ENCODE results near the gene HEPACAM. TPM values are rescaled to one million over a fixed set of nuclear protein-coding genes. Genes with fewer than 3 reads are reported as not detected.

HEPACAM gene
- total RNA-seq, 1 donor = 0.86 TPM

DNA sequence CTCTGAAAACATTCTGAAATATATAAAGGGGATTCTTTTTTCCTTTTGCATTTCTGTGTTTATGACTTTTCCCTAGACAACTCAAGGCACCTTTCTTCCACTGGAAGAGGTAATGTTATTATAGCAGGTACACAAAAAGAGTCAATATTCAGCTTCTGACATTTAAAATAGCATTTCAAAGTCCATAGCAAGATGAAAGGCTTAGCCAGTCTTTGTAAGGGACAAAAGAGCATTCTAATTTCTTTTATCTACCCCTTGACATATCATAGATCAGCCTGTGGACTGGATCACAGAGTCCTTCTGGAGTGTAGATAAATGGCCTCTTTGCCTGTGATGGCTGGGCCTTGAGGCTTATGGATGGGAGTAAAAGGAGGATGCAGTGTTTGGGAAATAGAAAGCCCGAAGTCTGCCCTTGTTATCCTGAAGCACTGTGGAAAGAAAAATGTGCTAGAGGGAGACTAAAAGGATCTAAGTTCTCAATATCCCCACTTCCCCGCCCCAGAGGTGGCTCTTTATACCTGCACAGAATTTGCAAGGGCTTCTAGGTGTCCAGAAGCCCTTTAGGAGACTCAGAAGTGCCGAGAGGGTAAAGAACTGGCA, 1.6 kb upstream of the HEPACAM start:
- TF ChIP-seq, protein P1, sequence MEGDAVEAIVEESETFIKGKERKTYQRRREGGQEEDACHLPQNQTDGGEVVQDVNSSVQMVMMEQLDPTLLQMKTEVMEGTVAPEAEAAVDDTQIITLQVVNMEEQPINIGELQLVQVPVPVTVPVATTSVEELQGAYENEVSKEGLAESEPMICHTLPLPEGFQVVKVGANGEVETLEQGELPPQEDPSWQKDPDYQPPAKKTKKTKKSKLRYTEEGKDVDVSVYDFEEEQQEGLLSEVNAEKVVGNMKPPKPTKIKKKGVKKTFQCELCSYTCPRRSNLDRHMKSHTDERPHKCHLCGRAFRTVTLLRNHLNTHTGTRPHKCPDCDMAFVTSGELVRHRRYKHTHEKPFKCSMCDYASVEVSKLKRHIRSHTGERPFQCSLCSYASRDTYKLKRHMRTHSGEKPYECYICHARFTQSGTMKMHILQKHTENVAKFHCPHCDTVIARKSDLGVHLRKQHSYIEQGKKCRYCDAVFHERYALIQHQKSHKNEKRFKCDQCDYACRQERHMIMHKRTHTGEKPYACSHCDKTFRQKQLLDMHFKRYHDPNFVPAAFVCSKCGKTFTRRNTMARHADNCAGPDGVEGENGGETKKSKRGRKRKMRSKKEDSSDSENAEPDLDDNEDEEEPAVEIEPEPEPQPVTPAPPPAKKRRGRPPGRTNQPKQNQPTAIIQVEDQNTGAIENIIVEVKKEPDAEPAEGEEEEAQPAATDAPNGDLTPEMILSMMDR (IDR thresholded peaks at IDR 0.05; ENCODE audit: insufficient read depth, low read depth, low read length) = no peak
- H3K4me3 ChIP-seq (ENCODE audit: low read depth, low read length) = no peak overlapping the region

DNA sequence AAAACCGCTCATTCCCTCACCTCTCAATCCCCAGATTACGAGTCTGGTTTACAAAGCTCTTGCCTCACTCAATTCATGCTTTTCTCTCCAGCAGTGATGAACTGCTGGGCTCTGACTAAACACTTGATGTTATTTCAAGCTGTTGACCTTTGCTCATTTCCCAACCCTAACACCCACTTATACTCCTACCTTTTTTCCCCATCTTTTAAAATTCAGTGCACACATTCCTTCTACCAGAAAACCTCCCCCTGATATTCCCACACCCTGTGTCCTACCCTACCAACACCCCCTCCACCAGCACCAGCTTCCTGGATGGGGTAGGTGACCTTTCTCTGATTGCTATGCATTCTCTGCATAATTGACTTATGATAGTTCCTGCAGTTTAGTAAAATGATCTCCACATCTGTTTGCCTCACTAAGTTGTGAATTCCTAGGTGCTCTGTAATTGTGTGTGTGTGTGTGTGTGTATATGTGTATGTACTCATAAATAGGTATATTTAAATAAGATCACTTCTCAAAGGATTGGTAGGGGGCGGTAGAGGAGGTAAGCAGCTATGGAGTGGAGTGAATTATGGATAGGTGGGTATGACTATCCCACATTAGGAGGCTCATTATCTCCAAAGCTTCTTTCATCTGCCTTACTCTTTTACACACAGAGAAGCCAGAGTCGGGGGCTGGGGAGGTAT, 842 bp downstream of the HEPACAM start:
- H3K4me3 ChIP-seq (ENCODE audit: low read depth, low read length) = no peak overlapping the region
- peak; percentile 87 for DNase-seq (ENCODE audit: low read depth)
- TF ChIP-seq, protein P1 (IDR thresholded peaks at IDR 0.05; ENCODE audit: insufficient read depth, low read depth, low read length) = peak; percentile 14

More for the DNA sequence above, 1.6 kb upstream of the HEPACAM start:
- DNase-seq (ENCODE audit: low read depth) = no peak

DNA sequence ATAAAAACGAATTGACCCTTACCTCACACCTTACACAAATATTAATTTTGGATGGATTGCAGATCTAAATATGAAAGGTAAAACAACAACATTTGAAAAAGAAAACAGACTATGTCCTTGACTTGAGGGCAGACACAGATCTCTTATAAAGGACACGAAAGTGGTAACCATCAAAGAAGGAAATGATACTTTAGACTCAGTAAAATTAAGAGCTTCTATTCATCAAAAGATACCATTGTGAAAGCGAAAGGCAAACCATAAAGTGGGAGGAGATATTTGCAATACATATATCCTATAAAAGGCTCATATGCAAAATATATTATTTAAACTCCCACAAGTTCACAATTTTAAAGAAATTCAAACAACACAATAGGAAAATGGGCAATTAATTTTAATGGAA, 5.0 kb downstream of the HEPACAM start:
- TF ChIP-seq, protein P1 (IDR thresholded peaks at IDR 0.05; ENCODE audit: insufficient read depth, low read depth, low read length) = no peak
- H3K4me3 ChIP-seq (ENCODE audit: low read depth, low read length) = no peak overlapping the region

DNA sequence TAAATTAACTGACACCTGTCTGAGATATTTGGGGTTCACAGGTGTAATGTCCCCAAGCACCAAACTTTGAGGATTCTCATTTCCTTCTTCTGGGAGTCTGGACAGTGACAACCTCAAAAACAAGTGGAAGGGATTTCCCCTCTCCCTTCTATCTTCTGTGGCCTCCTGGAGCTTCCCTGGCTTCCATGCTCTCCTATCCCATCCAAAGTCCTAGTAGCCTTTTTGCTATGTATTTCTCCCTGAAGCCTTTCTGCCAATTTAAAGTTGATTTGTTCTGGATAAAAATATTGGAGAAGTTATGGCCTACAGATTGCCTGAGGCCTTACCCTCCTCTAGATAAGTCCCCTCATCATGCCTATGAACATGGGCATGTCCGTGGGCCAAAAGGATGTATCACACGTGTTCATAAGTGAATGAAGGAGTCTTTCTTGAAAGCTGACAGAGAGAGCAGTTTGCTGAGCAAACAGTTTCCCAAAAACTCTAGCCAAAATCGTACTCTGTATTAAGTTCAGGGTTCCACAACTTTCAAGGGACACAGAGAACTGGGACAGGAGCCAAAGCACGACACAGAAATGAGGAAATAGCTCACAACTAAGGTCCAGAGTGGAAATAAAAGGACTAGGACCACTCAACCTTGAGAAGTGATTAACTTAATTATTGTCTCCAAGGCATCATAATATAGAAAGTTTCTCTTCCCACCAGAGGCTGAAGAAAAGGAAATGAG, 6.7 kb downstream of the HEPACAM start:
- no peak overlapping the region for H3K4me3 ChIP-seq (ENCODE audit: low read depth, low read length)
- no peak for DNase-seq (ENCODE audit: low read depth)
- TF ChIP-seq, protein P1 (IDR thresholded peaks at IDR 0.05; ENCODE audit: insufficient read depth, low read depth, low read length) = no peak

More for the DNA sequence above, 5.0 kb downstream of the HEPACAM start:
- no peak for DNase-seq (ENCODE audit: low read depth)

DNA sequence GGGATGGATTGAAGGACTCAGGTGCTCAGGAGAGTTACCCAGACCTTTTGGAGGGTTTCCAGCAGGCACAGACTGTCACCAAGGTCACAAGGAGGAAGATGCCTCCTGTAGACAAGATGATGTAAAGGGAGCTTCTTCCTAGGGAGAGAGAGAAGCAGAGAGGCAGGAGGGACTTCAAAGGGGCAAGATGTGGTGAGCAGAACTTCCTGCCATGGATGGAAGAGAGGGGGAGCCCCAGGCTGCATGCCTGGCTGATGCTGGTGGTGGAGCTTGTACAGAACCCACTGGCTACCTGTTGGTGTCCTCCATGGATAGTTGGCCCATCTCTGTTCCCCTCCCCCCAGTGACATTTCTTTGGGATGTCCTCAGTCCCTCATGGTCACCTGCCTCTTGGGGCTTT, 12.6 kb downstream of the HEPACAM start:
- TF ChIP-seq, protein P1 (IDR thresholded peaks at IDR 0.05; ENCODE audit: insufficient read depth, low read depth, low read length) = no peak
- no peak for DNase-seq (ENCODE audit: low read depth)
- no peak overlapping the region for H3K4me3 ChIP-seq (ENCODE audit: low read depth, low read length)

DNA sequence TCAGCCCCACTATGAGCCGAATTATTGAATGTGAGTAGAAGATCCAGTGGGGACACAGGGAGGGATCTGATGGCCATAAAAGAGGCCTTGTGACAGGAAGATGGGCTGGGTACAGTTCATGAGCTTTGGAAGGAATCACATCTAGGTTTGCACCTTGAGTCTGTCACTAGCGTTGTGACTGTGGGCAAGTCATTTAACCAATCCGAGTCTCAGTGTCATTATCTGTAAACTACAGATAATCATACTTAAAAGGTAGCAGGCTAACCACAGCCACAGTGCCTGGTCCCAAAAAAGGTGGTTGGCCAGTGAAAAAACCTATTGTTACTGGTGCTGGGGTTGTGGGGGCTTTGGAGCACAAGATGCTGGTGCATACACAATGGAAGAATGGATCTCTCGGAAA, 13.0 kb downstream of the HEPACAM start:
- DNase-seq (ENCODE audit: low read depth) = no peak
- TF ChIP-seq, protein P1 (IDR thresholded peaks at IDR 0.05; ENCODE audit: insufficient read depth, low read depth, low read length) = no peak
- H3K4me3 ChIP-seq (ENCODE audit: low read depth, low read length) = no peak overlapping the region

Data from fibroblast of villous mesenchyme (primary cell).